HUES6 (cell line): ENCODE measurements around the gene ALKBH5.
A peak's percentile ranks its signal among the peaks of the same experiment; 100 is the strongest.

ENCODE experiments used
- H3K27ac ChIP-seq: 2 replicates; pipeline ENCODE4 v1.7.0; 2013; ENCODE audit warnings: low read depth, mild to moderate bottlenecking, low read length, inconsistent platforms
- H3K27me3 ChIP-seq: 2 replicates; pipeline ENCODE4 v1.6.1; 2013; ENCODE audit warnings: low read length; ENCODE audit not compliant: control insufficient read depth, insufficient read depth
- H3K36me3 ChIP-seq: 2 replicates; pipeline ENCODE4 v1.6.1; 2013; ENCODE audit warnings: low read length; ENCODE audit not compliant: control insufficient read depth, insufficient read depth
- H3K4me1 ChIP-seq: 2 replicates; pipeline ENCODE4 v1.6.1; 2013; ENCODE audit warnings: low read length; ENCODE audit not compliant: control insufficient read depth, insufficient read depth
- H3K4me3 ChIP-seq: 2 replicates; pipeline ENCODE4 v1.5.1; 2013; ENCODE audit warnings: low read depth, low read length
- H3K9ac ChIP-seq: one replicate; pipeline ENCODE4 v1.6.1; 2013; ENCODE audit warnings: mild to moderate bottlenecking, low read length
- H3K9me3 ChIP-seq: 2 replicates; pipeline ENCODE4 v1.6.1; 2013; ENCODE audit warnings: low read depth, low read length; ENCODE audit not compliant: control insufficient read depth, insufficient read depth

The ALKBH5 gene

GRCh38 chr17:18186627-18186982 lies 3.0 kb downstream of the ALKBH5 start:
- peak overlapping the region; percentile 54 for H3K9ac ChIP-seq
- H3K36me3 ChIP-seq: peaks cover 48% of the 10 kb centered on the region
- H3K27me3 ChIP-seq: no peaks in the 10 kb centered on the region
- peaks cover 40% of the 10 kb centered on the region for H3K4me1 ChIP-seq
- H3K27ac ChIP-seq: no peak overlapping the region
- peak overlapping the region; percentile 67 for H3K4me3 ChIP-seq
- H3K9me3 ChIP-seq: no peaks in the 10 kb centered on the region

- H3K27ac ChIP-seq: no peak overlapping the region
- H3K27me3 ChIP-seq: no peaks in the 10 kb centered on the region
- H3K36me3 ChIP-seq: peaks cover 48% of the 10 kb centered on the region
- H3K9me3 ChIP-seq: no peaks in the 10 kb centered on the region
- peaks cover 37% of the 10 kb centered on the region for H3K4me1 ChIP-seq
- peak overlapping the region; percentile 67 for H3K4me3 ChIP-seq
- H3K9ac ChIP-seq: no peak overlapping the region
Observed at GRCh38 chr17:18187226-18187625, 3.6 kb downstream of the ALKBH5 start.

GRCh38 chr17:18187821-18188761 lies 4.5 kb downstream of the ALKBH5 start:
- H3K27ac ChIP-seq: no peak overlapping the region
- peaks cover 34% of the 10 kb centered on the region for H3K4me1 ChIP-seq
- H3K27me3 ChIP-seq: no peaks in the 10 kb centered on the region
- no peaks in the 10 kb centered on the region for H3K9me3 ChIP-seq
- H3K4me3 ChIP-seq: peak overlapping the region; percentile 67; the same call in 1 of the 2 replicates
- peaks cover 52% of the 10 kb centered on the region for H3K36me3 ChIP-seq
- no peak overlapping the region for H3K9ac ChIP-seq

GRCh38 chr17:18190628-18191235 lies 7.1 kb downstream of the ALKBH5 start:
- no peaks in the 10 kb centered on the region for H3K9me3 ChIP-seq
- no peak overlapping the region for H3K27ac ChIP-seq
- H3K4me3 ChIP-seq: no peak overlapping the region
- H3K36me3 ChIP-seq: peaks cover 65% of the 10 kb centered on the region
- no peak overlapping the region for H3K9ac ChIP-seq
- peaks cover 30% of the 10 kb centered on the region for H3K4me1 ChIP-seq
- H3K27me3 ChIP-seq: no peaks in the 10 kb centered on the region

GRCh38 chr17:18191236-18191667 lies 7.6 kb downstream of the ALKBH5 start:
- H3K9me3 ChIP-seq: no peaks in the 10 kb centered on the region
- H3K27me3 ChIP-seq: no peaks in the 10 kb centered on the region
- H3K4me1 ChIP-seq: peaks cover 25% of the 10 kb centered on the region
- no peak overlapping the region for H3K4me3 ChIP-seq
- H3K27ac ChIP-seq: no peak overlapping the region
- H3K36me3 ChIP-seq: peaks cover 65% of the 10 kb centered on the region
- no peak overlapping the region for H3K9ac ChIP-seq

GRCh38 chr17:18191967-18192366 lies 8.3 kb downstream of the ALKBH5 start:
- Histone ChIP-seq H3K9me3 (no peaks in the 10 kb centered on the region), H3K27ac (no peak overlapping the region), H3K36me3 (peaks cover 66% of the 10 kb centered on the region), H3K4me3 (no peak overlapping the region), H3K9ac (no peak overlapping the region), H3K4me1 (peaks cover 18% of the 10 kb centered on the region), H3K27me3 (no peaks in the 10 kb centered on the region)

- Histone ChIP-seq H3K36me3 (peaks cover 64% of the 10 kb centered on the region), H3K9ac (no peak overlapping the region), H3K4me3 (no peak overlapping the region), H3K4me1 (no peaks in the 10 kb centered on the region), H3K27ac (no peak overlapping the region), H3K27me3 (no peaks in the 10 kb centered on the region), H3K9me3 (no peaks in the 10 kb centered on the region)
Observed at GRCh38 chr17:18194394-18194793, 10.8 kb downstream of the ALKBH5 start.

GRCh38 chr17:18194804-18195203 lies 11.2 kb downstream of the ALKBH5 start:
- Histone ChIP-seq H3K36me3 (peaks cover 60% of the 10 kb centered on the region), H3K9ac (no peak overlapping the region), H3K4me1 (no peaks in the 10 kb centered on the region), H3K9me3 (no peaks in the 10 kb centered on the region), H3K4me3 (no peak overlapping the region), H3K27me3 (no peaks in the 10 kb centered on the region), H3K27ac (no peak overlapping the region)

GRCh38 chr17:18195246-18195645 lies 11.6 kb downstream of the ALKBH5 start:
- Histone ChIP-seq H3K4me3 (no peak overlapping the region), H3K4me1 (peaks cover 3% of the 10 kb centered on the region; the same call in 1 of the 2 replicates), H3K36me3 (peaks cover 60% of the 10 kb centered on the region), H3K9ac (no peak overlapping the region), H3K9me3 (no peaks in the 10 kb centered on the region), H3K27me3 (no peaks in the 10 kb centered on the region), H3K27ac (no peak overlapping the region)

GRCh38 chr17:18197535-18198194 lies 14.0 kb downstream of the ALKBH5 start:
- Histone ChIP-seq H3K36me3 (peaks cover 64% of the 10 kb centered on the region), H3K9me3 (no peaks in the 10 kb centered on the region), H3K9ac (no peak overlapping the region)

GRCh38 chr17:18198530-18198929 lies 14.9 kb downstream of the ALKBH5 start:
- H3K9me3 ChIP-seq: no peaks in the 10 kb centered on the region
- peaks cover 15% of the 10 kb centered on the region; the same call in 1 of the 2 replicates for H3K4me1 ChIP-seq
- H3K4me3 ChIP-seq: no peak overlapping the region
- H3K9ac ChIP-seq: no peak overlapping the region
- no peaks in the 10 kb centered on the region for H3K27me3 ChIP-seq
- H3K27ac ChIP-seq: no peak overlapping the region
- peaks cover 65% of the 10 kb centered on the region for H3K36me3 ChIP-seq

More at GRCh38 chr17:18197535-18198194, 14.0 kb downstream of the ALKBH5 start:
- H3K4me3 ChIP-seq: no peak overlapping the region
- no peaks in the 10 kb centered on the region for H3K27me3 ChIP-seq
- peaks cover 8% of the 10 kb centered on the region; the same call in 1 of the 2 replicates for H3K4me1 ChIP-seq
- no peak overlapping the region for H3K27ac ChIP-seq
